GM18519 (cell line): ENCODE data around the gene GNB1L.

ENCODE experiments used
- ATAC-seq: cut with Tn5 transposase; IDR thresholded peaks from one replicate; pipeline ENCODE4 v1.9.1; 2021; ENCODE audit warnings: mild to moderate bottlenecking, moderate library complexity; ENCODE audit not compliant: unreplicated experiment, low FRiP score

GNB1L gene

GRCh38 chr22:19757140-19757984, 97.3 kb downstream of the GNB1L start:
- no peak for ATAC-seq

GRCh38 chr22:19756288-19757128, 98.2 kb downstream of the GNB1L start:
- ATAC-seq = no peak

GRCh38 chr22:19755722-19756287, 98.9 kb downstream of the GNB1L start:
- ATAC-seq = no peak

GRCh38 chr22:19755145-19755710, 99.4 kb downstream of the GNB1L start:
- no peak for ATAC-seq

GRCh38 chr22:19754701-19755144, 100.0 kb downstream of the GNB1L start:
- no peak for ATAC-seq

GRCh38 chr22:19753996-19754700, 100.5 kb downstream of the GNB1L start:
- no peak for ATAC-seq

GRCh38 chr22:19753090-19753842, 101.4 kb downstream of the GNB1L start:
- no peak for ATAC-seq

GRCh38 chr22:19751497-19752245, 103.0 kb downstream of the GNB1L start:
- ATAC-seq = no peak

- no peak for ATAC-seq
Measured at GRCh38 chr22:19750507-19751490, 103.9 kb downstream of the GNB1L start.

- ATAC-seq = no peak
Measured at GRCh38 chr22:19749876-19750275, 104.8 kb downstream of the GNB1L start.

GRCh38 chr22:19748991-19749664, 105.5 kb downstream of the GNB1L start:
- ATAC-seq = no peak

GRCh38 chr22:19748139-19748538, 106.5 kb downstream of the GNB1L start:
- ATAC-seq = no peak

- no peak for ATAC-seq
Measured at GRCh38 chr22:19747551-19747950, 107.1 kb downstream of the GNB1L start.

- no peak for ATAC-seq
Measured at GRCh38 chr22:19746726-19747125, 107.9 kb downstream of the GNB1L start.

GRCh38 chr22:19745155-19746101, 109.2 kb downstream of the GNB1L start:
- ATAC-seq = no peak
